Liver (tissue), 3 donors: ENCODE measurements around the gene TXN2.

Source experiments
- ATF3 ChIP-seq: IDR thresholded peaks from 2 replicates; pipeline ENCODE4 v1.6.1; 2016; ENCODE audit warnings: antibody characterized with exemption
- CTCF ChIP-seq: fragments of 150-350 bp; IDR thresholded peaks from 2 replicates; pipeline ENCODE4 v1.5.1; 2017; ENCODE audit warnings: improper control_type of control experiment, low read depth, low read length; ENCODE audit not compliant: missing input control
- EGR1 ChIP-seq, 2 donors: IDR thresholded peaks; 2 replicates each; pipeline ENCODE4 v1.6.1; 2016 to 2018; ENCODE audit warnings: antibody characterized with exemption in 2 of 2, low read depth in 2 of 2
- GABPA ChIP-seq, 2 donors: IDR thresholded peaks in 1 of 2; conservative IDR thresholded peaks in 1 of 2; 2 replicates each; pipeline ENCODE4 v1.6.1; 2016; ENCODE audit warnings: antibody characterized with exemption in 2 of 2, mild to moderate bottlenecking in 1 of 2, moderate library complexity in 1 of 2
- HNF4G ChIP-seq: IDR thresholded peaks from 2 replicates; pipeline ENCODE4 v1.6.1; 2016; ENCODE audit warnings: antibody characterized with exemption
- JUND ChIP-seq, 2 donors: IDR thresholded peaks; 2 replicates each; pipeline ENCODE4 v1.6.1; 2016; ENCODE audit warnings: antibody characterized with exemption in 2 of 2
- MAX ChIP-seq: IDR thresholded peaks from 2 replicates; pipeline ENCODE4 v1.6.1; 2016; ENCODE audit warnings: antibody characterized with exemption
- NR2F2 ChIP-seq: IDR thresholded peaks from 2 replicates; pipeline ENCODE4 v1.6.1; 2016; ENCODE audit warnings: antibody characterized with exemption
- RAD21 ChIP-seq, 2 donors: IDR thresholded peaks; 2 replicates each; pipeline ENCODE4 v1.6.1; 2016; ENCODE audit warnings: antibody characterized with exemption in 2 of 2, mild to moderate bottlenecking in 2 of 2
- REST ChIP-seq: IDR thresholded peaks from 2 replicates; pipeline ENCODE4 v1.6.1; 2016; ENCODE audit warnings: antibody characterized with exemption, mild to moderate bottlenecking
- RXRA ChIP-seq, 2 donors: IDR thresholded peaks; 2 replicates each; pipeline ENCODE4 v1.6.1; 2017 to 2018; ENCODE audit warnings: antibody characterized with exemption in 2 of 2, mild to moderate bottlenecking in 1 of 2
- TAF1 ChIP-seq: conservative IDR thresholded peaks from 2 replicates; pipeline ENCODE4 v1.6.1; 2016; ENCODE audit warnings: antibody characterized with exemption, mild to moderate bottlenecking
- YY1 ChIP-seq: IDR thresholded peaks from 2 replicates; pipeline ENCODE4 v1.6.1; 2016; ENCODE audit warnings: antibody characterized with exemption, mild to moderate bottlenecking
- ZBTB33 ChIP-seq: IDR thresholded peaks from 2 replicates; pipeline ENCODE4 v1.6.1; 2016; ENCODE audit warnings: antibody characterized with exemption
- donor health status: healthy.
- donor health status: healthy.

- TF ChIP-seq MAX (no peak), CTCF (no peak), REST (no peak), GABPA (IDR thresholded peaks at IDR 0.05 in 1 of 2, conservative IDR thresholded peaks at IDR 0.05 in 1 of 2) (no peak), YY1 (no peak), ZBTB33 (no peak), EGR1 (IDR thresholded peaks at IDR 0.05; ENCODE audit: low read depth in 2 of 2) (no peak), NR2F2 (no peak), HNF4G (no peak), RXRA (IDR thresholded peaks at IDR 0.05) (no peak), ATF3 (no peak), JUND (IDR thresholded peaks at IDR 0.05) (no peak), TAF1 (no peak), RAD21 (IDR thresholded peaks at IDR 0.05) (no peak)
Observed at GRCh38 chr22:36452250-36452977, 29.0 kb downstream of the TXN2 start.
